GM21619 (cell line): ENCODE results near the gene MEN1.

Experiments
- ATAC-seq: cut with Tn5 transposase; IDR thresholded peaks from one replicate; pipeline ENCODE4 v1.9.1; 2021; ENCODE audit not compliant: unreplicated experiment

Gene MEN1

GRCh38 chr11:64803158-64803845 is 7.0 kb downstream of the MEN1 start, which contains the start of gene MAP4K2:
Gene MAP4K2, minus strand, starts transcription at chr11:64803214. Its CDS starts 65 bp downstream, at chr11:64803149.
- peak; percentile 39 for ATAC-seq

GRCh38 chr11:64802370-64803157 is 7.8 kb downstream of the MEN1 start:
- peak; percentile 26 for ATAC-seq

- no peak for ATAC-seq
These were observed 8.6 kb downstream of the MEN1 start for GRCh38 chr11:64801561-64802369.

- ATAC-seq, result no peak
These were observed 9.2 kb downstream of the MEN1 start for GRCh38 chr11:64801158-64801464.

GRCh38 chr11:64800303-64801157 is 9.8 kb downstream of the MEN1 start:
- ATAC-seq, result no peak

- ATAC-seq, result no peak
These were observed 10.6 kb downstream of the MEN1 start for GRCh38 chr11:64799623-64800302.

- no peak for ATAC-seq
These were observed 11.1 kb downstream of the MEN1 start for GRCh38 chr11:64799256-64799622.

GRCh38 chr11:64796757-64797541 is 13.4 kb downstream of the MEN1 start:
- ATAC-seq, result no peak

GRCh38 chr11:64796047-64796756 is 14.1 kb downstream of the MEN1 start:
- ATAC-seq, result no peak

GRCh38 chr11:64794526-64794925 is 15.8 kb downstream of the MEN1 start:
- no peak for ATAC-seq

GRCh38 chr11:64793271-64794160 is 16.8 kb downstream of the MEN1 start:
- no peak for ATAC-seq

- no peak for ATAC-seq
These were observed 17.9 kb downstream of the MEN1 start for GRCh38 chr11:64792482-64792881.

- ATAC-seq, result no peak
These were observed 18.5 kb downstream of the MEN1 start for GRCh38 chr11:64791781-64792291.

- ATAC-seq, result no peak
These were observed 19.9 kb downstream of the MEN1 start for GRCh38 chr11:64790205-64791095.

GRCh38 chr11:64789331-64790204 is 20.8 kb downstream of the MEN1 start:
- no peak for ATAC-seq
